ENCODE measurements around the gene FAAP24. TPM values are rescaled to one million over a fixed set of nuclear protein-coding genes. Genes with fewer than 3 reads are reported as not detected.

FAAP24 gene
- total and polyA plus RNA-seq, 2 donors (not counting 3 experiments of a cell fraction or from before 2014, with no cell fraction given), result 2.0 to 4.4 TPM

- dilution Hi-C loops (cut with MboI; ENCODE audit: extremely low pct_ligation_motif_present, low sequenced_read_pairs), result no loop called here
- Histone ChIP-seq H3K36me3 (ENCODE audit: control insufficient read depth in 2 of 2, extremely low read depth in 1 of 2, insufficient read depth in 2 of 2, low read length in 2 of 2) (no peaks in the 10 kb centered on the region), H3K9ac (replicated peaks; ENCODE audit: extremely low read depth, insufficient read depth, low read length) (no peak overlapping the region), H3K4me2 (ENCODE audit: insufficient read depth, low read length) (no peak overlapping the region), H2AFZ (ENCODE audit: low read depth, low read length) (no peak overlapping the region), H3K9me1 (replicated peaks; ENCODE audit: control insufficient read depth, extremely low read depth, insufficient read depth, low read length) (no peaks in the 10 kb centered on the region), H3K4me3 (replicated peaks in 1 of 3; ENCODE audit: insufficient read depth in 1 of 3, low read depth in 1 of 3, low read length in 3 of 3) (no peak overlapping the region), H3K27me3 (ENCODE audit: control insufficient read depth in 2 of 2, insufficient read depth in 2 of 2, low read length in 2 of 2) (no peaks in the 10 kb centered on the region), H3K27ac (ENCODE audit: insufficient read depth, low read depth, low read length) (no peak overlapping the region), H3K79me2 (ENCODE audit: control insufficient read depth, insufficient read depth, low read length) (no peaks in the 10 kb centered on the region), H3K9me3 (replicated peaks; ENCODE audit: control insufficient read depth, insufficient read depth, low read length) (no peaks in the 10 kb centered on the region), H3K4me1 (ENCODE audit: control insufficient read depth, extremely low read depth, insufficient read depth, low read length) (no peaks in the 10 kb centered on the region), H4K20me1 (replicated peaks; ENCODE audit: control insufficient read depth, extremely low read depth, insufficient read depth, low read length) (no peaks in the 10 kb centered on the region)
- ChIA-PET POLR2A (no interaction called here), CTCF (no interaction called here)
- no peak for FAIRE-seq
- intact Hi-C loops (cut with micrococcal nuclease), result no loop called here
- no peak for TF ChIP-seq POLR2AphosphoS5 (IDR thresholded peaks at IDR 0.05; ENCODE audit: insufficient read depth, low read depth, low read length)
- TF ChIP-seq MYC (IDR thresholded peaks at IDR 0.05; ENCODE audit: low read depth, low read length), result no peak
- no peak for TF ChIP-seq FOS (IDR thresholded peaks at IDR 0.05; ENCODE audit: borderline replicate concordance, insufficient read depth, low read length)
- no peak for TF ChIP-seq MAX (IDR thresholded peaks at IDR 0.05; ENCODE audit: insufficient read depth, insufficient read length)
- TF ChIP-seq JUN (IDR thresholded peaks at IDR 0.05; ENCODE audit: borderline replicate concordance, insufficient read depth, insufficient read length, low read depth), result no peak
- TF ChIP-seq GATA2 (IDR thresholded peaks at IDR 0.05; ENCODE audit: insufficient read depth, insufficient read length, low read depth, low read length), result no peak
- no peak for TF ChIP-seq EZH2 (IDR thresholded peaks at IDR 0.05; ENCODE audit: borderline replicate concordance, low read depth, low read length, severe bottlenecking)
- no peak for TF ChIP-seq POLR2A (IDR thresholded peaks at IDR 0.05; ENCODE audit: low read depth, low read length)
- no peak for TF ChIP-seq CTCF (IDR thresholded peaks at IDR 0.05; ENCODE audit: extremely low read depth in 1 of 2, insufficient read depth in 1 of 2, low read depth in 1 of 2, low read length in 2 of 2)
- DNase-seq (ENCODE audit: low read depth, low spot score), result no peak
- BruUV-seq (replicated peaks), result no TSS peak
Observed at GRCh38 chr19:32997716-32998355, 25.8 kb downstream of the FAAP24 start.

Measured in endothelial cell of umbilical vein (primary cell).